ENCODE measurements around the gene TSPAN14.

DNA sequence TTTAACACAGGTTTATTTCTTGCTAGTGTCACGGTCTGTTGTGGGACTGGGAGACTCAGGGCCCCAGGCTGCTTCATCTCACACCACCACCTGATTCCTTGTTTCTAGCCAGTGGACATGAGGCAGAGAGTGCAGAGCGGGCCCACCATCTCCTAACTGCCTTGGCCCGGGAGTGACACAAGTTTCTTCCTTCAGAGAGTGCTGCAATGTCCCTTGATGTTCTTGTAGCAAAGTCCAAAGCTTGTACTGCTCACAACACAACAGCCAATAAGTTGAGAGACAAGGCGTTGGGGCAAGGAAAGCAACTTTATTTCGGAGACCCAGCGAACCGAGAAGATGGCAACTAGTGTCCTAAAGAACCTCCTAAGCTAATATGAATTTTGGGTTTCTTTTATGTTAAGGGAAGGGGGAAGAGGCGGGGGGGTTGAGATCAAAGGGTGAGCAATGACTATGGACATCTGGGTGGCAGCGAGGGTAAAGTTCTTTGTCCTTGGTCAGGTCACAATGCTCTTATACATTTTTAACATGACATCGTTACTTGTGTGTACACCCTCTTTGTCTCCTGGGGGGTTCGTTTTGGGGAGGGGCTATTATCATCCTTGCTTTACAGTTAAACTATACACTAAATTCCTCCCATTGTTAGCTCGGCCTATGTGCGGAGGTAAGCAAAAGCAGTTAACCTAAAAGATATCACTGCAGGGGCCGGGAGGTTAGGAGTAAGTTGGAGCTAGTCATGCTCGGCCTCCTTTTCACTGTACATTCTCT lies 115.2 kb downstream of the TSPAN14 start:
- TF ChIP-seq, protein P1, sequence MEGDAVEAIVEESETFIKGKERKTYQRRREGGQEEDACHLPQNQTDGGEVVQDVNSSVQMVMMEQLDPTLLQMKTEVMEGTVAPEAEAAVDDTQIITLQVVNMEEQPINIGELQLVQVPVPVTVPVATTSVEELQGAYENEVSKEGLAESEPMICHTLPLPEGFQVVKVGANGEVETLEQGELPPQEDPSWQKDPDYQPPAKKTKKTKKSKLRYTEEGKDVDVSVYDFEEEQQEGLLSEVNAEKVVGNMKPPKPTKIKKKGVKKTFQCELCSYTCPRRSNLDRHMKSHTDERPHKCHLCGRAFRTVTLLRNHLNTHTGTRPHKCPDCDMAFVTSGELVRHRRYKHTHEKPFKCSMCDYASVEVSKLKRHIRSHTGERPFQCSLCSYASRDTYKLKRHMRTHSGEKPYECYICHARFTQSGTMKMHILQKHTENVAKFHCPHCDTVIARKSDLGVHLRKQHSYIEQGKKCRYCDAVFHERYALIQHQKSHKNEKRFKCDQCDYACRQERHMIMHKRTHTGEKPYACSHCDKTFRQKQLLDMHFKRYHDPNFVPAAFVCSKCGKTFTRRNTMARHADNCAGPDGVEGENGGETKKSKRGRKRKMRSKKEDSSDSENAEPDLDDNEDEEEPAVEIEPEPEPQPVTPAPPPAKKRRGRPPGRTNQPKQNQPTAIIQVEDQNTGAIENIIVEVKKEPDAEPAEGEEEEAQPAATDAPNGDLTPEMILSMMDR (IDR thresholded peaks at IDR 0.05; ENCODE audit: low read depth, low read length, missing input control), result no peak
- TF ChIP-seq, protein P2, sequence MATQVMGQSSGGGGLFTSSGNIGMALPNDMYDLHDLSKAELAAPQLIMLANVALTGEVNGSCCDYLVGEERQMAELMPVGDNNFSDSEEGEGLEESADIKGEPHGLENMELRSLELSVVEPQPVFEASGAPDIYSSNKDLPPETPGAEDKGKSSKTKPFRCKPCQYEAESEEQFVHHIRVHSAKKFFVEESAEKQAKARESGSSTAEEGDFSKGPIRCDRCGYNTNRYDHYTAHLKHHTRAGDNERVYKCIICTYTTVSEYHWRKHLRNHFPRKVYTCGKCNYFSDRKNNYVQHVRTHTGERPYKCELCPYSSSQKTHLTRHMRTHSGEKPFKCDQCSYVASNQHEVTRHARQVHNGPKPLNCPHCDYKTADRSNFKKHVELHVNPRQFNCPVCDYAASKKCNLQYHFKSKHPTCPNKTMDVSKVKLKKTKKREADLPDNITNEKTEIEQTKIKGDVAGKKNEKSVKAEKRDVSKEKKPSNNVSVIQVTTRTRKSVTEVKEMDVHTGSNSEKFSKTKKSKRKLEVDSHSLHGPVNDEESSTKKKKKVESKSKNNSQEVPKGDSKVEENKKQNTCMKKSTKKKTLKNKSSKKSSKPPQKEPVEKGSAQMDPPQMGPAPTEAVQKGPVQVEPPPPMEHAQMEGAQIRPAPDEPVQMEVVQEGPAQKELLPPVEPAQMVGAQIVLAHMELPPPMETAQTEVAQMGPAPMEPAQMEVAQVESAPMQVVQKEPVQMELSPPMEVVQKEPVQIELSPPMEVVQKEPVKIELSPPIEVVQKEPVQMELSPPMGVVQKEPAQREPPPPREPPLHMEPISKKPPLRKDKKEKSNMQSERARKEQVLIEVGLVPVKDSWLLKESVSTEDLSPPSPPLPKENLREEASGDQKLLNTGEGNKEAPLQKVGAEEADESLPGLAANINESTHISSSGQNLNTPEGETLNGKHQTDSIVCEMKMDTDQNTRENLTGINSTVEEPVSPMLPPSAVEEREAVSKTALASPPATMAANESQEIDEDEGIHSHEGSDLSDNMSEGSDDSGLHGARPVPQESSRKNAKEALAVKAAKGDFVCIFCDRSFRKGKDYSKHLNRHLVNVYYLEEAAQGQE (IDR thresholded peaks at IDR 0.05), result no peak
- TF ChIP-seq, protein P3, sequence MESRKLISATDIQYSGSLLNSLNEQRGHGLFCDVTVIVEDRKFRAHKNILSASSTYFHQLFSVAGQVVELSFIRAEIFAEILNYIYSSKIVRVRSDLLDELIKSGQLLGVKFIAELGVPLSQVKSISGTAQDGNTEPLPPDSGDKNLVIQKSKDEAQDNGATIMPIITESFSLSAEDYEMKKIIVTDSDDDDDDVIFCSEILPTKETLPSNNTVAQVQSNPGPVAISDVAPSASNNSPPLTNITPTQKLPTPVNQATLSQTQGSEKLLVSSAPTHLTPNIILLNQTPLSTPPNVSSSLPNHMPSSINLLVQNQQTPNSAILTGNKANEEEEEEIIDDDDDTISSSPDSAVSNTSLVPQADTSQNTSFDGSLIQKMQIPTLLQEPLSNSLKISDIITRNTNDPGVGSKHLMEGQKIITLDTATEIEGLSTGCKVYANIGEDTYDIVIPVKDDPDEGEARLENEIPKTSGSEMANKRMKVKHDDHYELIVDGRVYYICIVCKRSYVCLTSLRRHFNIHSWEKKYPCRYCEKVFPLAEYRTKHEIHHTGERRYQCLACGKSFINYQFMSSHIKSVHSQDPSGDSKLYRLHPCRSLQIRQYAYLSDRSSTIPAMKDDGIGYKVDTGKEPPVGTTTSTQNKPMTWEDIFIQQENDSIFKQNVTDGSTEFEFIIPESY (IDR thresholded peaks at IDR 0.05), result no peak
- TF ChIP-seq FOXA1 (IDR thresholded peaks at IDR 0.05) (no peak), RAD21 (IDR thresholded peaks at IDR 0.05) (no peak), SP1 (IDR thresholded peaks at IDR 0.05) (no peak), TAF1 (conservative IDR thresholded peaks at IDR 0.05) (no peak), YY1 (IDR thresholded peaks at IDR 0.05) (no peak), JUND (IDR thresholded peaks at IDR 0.05) (no peak), RXRA (IDR thresholded peaks at IDR 0.05) (no peak), EGR1 (IDR thresholded peaks at IDR 0.05; ENCODE audit: low read depth in 2 of 2) (no peak)
- TF ChIP-seq, protein P4, sequence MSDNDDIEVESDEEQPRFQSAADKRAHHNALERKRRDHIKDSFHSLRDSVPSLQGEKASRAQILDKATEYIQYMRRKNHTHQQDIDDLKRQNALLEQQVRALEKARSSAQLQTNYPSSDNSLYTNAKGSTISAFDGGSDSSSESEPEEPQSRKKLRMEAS (IDR thresholded peaks at IDR 0.05), result no peak
- TF ChIP-seq, protein P5, sequence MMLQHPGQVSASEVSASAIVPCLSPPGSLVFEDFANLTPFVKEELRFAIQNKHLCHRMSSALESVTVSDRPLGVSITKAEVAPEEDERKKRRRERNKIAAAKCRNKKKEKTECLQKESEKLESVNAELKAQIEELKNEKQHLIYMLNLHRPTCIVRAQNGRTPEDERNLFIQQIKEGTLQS (IDR thresholded peaks at IDR 0.05), result no peak
